ENCODE measurements around the gene ABCF2. TPM values are rescaled to one million over a fixed set of nuclear protein-coding genes. Genes with fewer than 3 reads are reported as not detected.

The ABCF2 gene
- total RNA-seq, 2 experiments from 2014 or later = 48.4 to 49.0 TPM

DNA sequence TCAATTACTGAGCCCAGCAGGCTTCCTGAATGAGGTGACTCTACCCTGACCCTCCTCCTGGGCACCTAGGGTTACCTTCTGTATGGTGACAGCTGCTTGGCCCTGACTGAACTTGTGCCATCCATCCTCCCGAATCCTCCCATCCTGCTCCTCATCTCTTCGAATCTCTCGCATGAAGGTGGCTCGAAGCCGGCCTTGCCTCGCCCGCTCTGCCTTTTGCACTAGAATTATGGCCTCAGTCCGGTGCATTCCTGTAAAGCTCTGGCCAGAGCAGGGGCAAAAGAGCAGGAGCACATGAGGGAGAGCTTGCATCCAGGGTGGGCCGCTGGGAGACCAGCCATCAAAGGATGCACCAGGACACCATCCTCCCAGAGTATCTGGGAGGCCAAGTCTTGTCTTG lies 24.2 kb downstream of the ABCF2 start:
- CTCF ChIA-PET = interaction anchor here (0.6 to 0.7 kb wide), 2 partner anchors 9 to 70 kb away, joined by 3 read pairs; no protein-coding TSS in a partner anchor
- POLR2A ChIA-PET = no interaction called here
- Mint-ChIP-seq H3K4me1 (peaks cover 14% of the 10 kb centered on the region), H3K27me3 (peaks cover 4% of the 10 kb centered on the region), H3K27ac (no peak overlapping the region), H3K36me3 (ENCODE audit: low read depth) (no peaks in the 10 kb centered on the region), H3K4me3 (no peak overlapping the region), H3K9me3 (ENCODE audit: low read depth) (no peaks in the 10 kb centered on the region)
- intact Hi-C loops (cut with DNase I, micrococcal nuclease) = no loop called here
- no peak for DNase-seq
- ATAC-seq = no peak

DNA sequence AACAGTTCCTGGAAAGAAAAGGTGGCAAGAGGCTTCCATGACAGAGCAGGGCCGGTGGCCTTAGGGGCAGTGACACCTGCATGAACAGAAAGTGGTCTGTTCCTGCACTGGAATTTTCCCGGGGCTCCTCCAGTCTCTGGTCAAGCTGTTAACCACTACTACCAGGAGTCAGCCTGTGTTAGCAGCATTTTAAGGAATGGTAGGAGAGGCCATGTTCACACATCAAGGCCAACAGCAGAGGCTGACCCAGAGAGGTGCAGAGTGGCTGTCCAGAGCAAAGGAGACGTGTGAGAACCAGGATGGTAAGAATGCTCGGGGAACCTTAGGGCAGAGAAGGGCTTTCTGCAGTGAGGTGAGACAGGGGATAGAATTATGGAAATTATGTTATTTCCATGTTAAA lies 25.3 kb downstream of the ABCF2 start:
- intact Hi-C loops (cut with DNase I, micrococcal nuclease) = no loop called here
- peaks cover 4% of the 10 kb centered on the region for H3K4me1 Mint-ChIP-seq
- no peaks in the 10 kb centered on the region for H3K36me3 Mint-ChIP-seq (ENCODE audit: low read depth)
- POLR2A ChIA-PET = no interaction called here
- H3K27ac Mint-ChIP-seq = no peak overlapping the region
- no peak overlapping the region for H3K4me3 Mint-ChIP-seq
- DNase-seq (no peak), ATAC-seq (no peak)
- H3K9me3 Mint-ChIP-seq (ENCODE audit: low read depth) = no peaks in the 10 kb centered on the region
- CTCF ChIA-PET = interaction anchor here (0.6 kb wide), 1 partner anchor 81 kb away, joined by 3 read pairs; no protein-coding TSS in a partner anchor
- H3K27me3 Mint-ChIP-seq = peaks cover 4% of the 10 kb centered on the region

DNA sequence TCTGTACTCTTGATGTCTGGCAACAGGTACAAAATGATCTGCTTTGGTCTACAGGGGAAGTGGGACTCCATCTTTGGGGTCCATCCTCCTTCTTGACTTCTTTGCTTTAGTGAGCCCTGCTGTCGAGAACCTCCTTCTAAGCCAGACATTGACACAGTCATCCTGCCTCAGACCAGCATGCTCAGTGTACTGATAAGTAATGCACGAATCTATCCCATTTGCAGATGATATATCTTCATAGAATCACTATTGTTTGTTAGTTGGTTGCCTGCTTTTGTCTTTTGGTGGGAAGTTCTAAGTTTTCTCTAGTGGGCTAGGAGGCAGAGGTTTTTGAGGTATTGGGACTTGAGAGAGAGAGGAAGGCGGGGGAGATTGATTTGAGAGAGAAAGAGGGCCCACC lies 25.7 kb downstream of the ABCF2 start:
- Mint-ChIP-seq H3K4me1 (no peaks in the 10 kb centered on the region), H3K9me3 (ENCODE audit: low read depth) (no peaks in the 10 kb centered on the region), H3K27me3 (peaks cover 4% of the 10 kb centered on the region), H3K27ac (no peak overlapping the region), H3K36me3 (ENCODE audit: low read depth) (no peaks in the 10 kb centered on the region), H3K4me3 (no peak overlapping the region)
- POLR2A ChIA-PET = no interaction called here
- DNase-seq = no peak
- intact Hi-C loops (cut with DNase I, micrococcal nuclease) = no loop called here
- CTCF ChIA-PET = interaction anchor here (0.6 kb wide), 1 partner anchor 81 kb away, joined by 3 read pairs; no protein-coding TSS in a partner anchor
- ATAC-seq = no peak

DNA sequence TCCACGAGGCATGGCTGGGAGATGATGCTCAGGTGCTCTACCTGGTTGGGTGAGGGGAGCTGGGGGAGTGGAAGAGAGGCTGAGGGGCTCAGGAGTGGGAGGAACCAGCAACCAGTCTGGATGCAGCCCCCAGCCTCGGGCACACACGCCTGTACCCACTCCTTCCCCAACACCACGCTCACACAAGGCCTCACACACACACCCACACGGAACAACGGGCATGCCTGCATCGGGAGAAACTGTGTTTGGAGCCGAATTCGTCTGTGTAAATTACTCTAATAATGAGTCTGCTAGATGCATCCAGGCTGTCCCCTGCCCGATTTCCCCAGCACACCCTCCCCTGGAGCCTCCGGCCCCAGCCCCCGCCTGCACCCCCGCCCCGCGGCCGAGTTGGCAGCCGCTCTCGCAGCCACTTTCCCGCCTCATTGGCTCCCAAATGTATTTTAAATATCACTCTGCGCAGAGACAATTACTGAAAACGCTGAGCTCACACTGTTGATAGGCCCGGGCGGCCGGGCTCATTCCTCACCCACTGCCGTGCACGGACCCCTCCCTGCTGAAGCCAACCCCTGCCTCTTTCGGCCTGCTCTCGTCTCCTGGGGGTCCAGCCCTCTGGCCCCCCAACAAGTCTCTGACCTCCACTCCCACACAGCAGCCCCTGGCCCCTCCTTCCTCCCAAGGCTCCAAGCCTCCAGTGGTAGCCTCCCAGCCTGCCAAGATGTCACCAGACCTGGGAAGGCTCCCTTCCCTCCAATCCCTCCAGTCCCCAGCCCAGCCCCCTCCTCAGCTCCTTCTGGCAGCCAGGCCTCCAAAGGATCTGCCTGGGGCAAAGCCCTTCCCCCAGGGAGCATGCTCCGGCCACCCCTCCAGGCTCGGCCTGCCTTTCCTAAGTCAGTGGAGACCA lies 27.8 kb downstream of the ABCF2 start:
- Mint-ChIP-seq H3K4me3 (no peak overlapping the region), H3K27ac (no peak overlapping the region), H3K36me3 (ENCODE audit: low read depth) (no peaks in the 10 kb centered on the region), H3K27me3 (peaks cover 7% of the 10 kb centered on the region), H3K9me3 (ENCODE audit: low read depth) (no peaks in the 10 kb centered on the region), H3K4me1 (peaks cover under 1% of the 10 kb centered on the region)
- ChIA-PET POLR2A (interaction anchor here (1.1 kb wide), 1 partner anchor 12 kb away, joined by 4 read pairs; no protein-coding TSS in a partner anchor), CTCF (no interaction called here)
- DNase-seq (no peak), ATAC-seq (no peak)
- intact Hi-C loops (cut with DNase I, micrococcal nuclease) = no loop called here

DNA sequence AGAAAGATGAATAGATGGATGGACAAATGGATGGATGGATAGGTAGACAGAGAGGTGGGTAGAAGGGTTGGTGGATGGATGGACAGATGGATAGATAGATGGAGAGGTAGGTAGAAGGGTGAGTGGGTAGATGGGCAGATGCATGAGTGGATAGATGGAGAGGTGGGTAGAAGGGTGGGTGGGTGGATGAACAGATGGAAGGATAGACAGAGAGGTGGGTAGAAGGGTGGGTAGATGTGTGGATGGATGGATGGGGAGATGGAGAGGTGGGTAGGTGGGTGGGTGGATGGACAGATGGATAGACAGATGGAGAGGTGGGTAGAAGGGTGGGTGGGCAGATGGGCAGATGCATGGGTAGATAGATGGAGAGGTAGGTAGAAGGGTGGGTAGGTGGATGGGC lies 29.1 kb downstream of the ABCF2 start:
- ChIA-PET CTCF (no interaction called here), POLR2A (no interaction called here)
- Mint-ChIP-seq H3K9me3 (ENCODE audit: low read depth) (no peaks in the 10 kb centered on the region), H3K4me1 (peaks cover 3% of the 10 kb centered on the region), H3K27ac (no peak overlapping the region), H3K27me3 (peaks cover 5% of the 10 kb centered on the region), H3K36me3 (ENCODE audit: low read depth) (no peaks in the 10 kb centered on the region), H3K4me3 (no peak overlapping the region)
- intact Hi-C loops (cut with DNase I, micrococcal nuclease) = no loop called here
- DNase-seq (no peak), ATAC-seq (no peak)

DNA sequence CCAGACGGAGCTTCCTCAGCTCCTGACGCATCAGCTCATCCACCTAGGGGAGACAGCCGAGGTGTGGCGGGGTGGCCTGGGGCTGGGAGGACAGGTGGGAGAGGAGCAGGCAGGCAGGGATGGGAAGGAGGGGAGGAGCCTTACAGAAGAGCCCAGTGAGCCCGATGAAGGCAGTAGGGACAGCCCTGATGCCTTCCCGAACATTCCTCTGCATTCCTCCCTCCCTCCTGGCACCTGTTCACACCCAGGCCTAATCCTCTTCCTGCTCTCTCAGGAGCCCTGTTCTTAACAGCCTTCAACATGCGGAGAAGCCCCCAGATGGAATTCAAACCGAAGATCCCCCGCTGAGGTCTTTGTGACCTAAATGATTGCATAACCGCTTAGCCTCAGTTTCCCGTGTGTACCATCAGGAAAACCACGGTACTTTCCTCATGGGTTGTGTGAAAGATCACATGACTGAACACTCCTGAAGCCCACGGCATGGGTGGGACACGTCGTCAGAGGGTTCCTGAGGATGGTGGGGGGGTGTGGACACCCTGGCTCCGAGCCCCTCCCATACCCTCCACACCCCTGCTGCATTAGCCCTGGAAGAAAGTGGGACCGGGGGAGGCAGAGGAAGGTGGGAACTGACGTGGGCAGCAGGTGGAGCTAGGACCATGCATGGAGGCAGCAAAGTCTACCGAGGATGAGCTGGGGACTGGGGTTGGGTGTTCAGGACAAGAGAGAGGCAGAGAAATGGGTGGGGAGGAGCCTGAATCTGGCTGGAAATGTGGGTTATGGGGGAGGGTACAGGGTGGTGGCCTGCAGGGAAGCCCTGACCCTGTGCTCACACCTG lies 31.2 kb downstream of the ABCF2 start:
- H3K27me3 Mint-ChIP-seq = peaks cover 5% of the 10 kb centered on the region
- no peaks in the 10 kb centered on the region for H3K36me3 Mint-ChIP-seq (ENCODE audit: low read depth)
- POLR2A ChIA-PET = interaction anchor here (0.6 kb wide), 1 partner anchor 96 kb away, joined by 4 read pairs; no protein-coding TSS in a partner anchor
- H3K9me3 Mint-ChIP-seq (ENCODE audit: low read depth) = no peaks in the 10 kb centered on the region
- H3K4me3 Mint-ChIP-seq = no peak overlapping the region
- H3K27ac Mint-ChIP-seq = no peak overlapping the region
- intact Hi-C loops (cut with DNase I, micrococcal nuclease) = no loop called here
- DNase-seq (no peak), ATAC-seq (no peak)
- CTCF ChIA-PET = interaction anchor here (0.5 kb wide), 1 partner anchor 1660 kb away, joined by 4 read pairs; no protein-coding TSS in a partner anchor
- H3K4me1 Mint-ChIP-seq = peaks cover 3% of the 10 kb centered on the region

DNA sequence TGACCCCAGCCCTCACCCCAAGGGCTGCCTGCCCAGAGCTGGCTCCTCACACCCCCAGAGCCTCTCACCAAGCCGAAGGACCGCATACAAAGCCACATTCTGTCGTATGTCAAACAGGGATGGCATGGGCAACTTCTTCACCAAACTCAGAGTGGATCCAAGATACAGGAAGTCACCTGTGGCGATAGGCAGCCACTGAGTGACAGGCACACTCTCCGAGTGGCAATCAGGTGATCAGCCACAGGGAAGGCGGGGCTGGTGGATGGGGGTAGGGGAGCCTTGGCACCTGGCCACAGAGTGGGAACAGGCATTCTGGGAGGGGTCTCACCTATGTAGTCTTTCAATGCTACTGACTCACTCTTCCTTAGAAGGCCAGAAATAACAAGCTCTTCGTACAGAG lies 32.8 kb downstream of the ABCF2 start:
- intact Hi-C loops (cut with DNase I, micrococcal nuclease) = no loop called here
- Mint-ChIP-seq H3K36me3 (ENCODE audit: low read depth) (no peaks in the 10 kb centered on the region), H3K4me3 (no peak overlapping the region), H3K9me3 (ENCODE audit: low read depth) (no peaks in the 10 kb centered on the region), H3K27me3 (peaks cover 5% of the 10 kb centered on the region), H3K27ac (no peak overlapping the region), H3K4me1 (peaks cover 3% of the 10 kb centered on the region)
- ATAC-seq (no peak), DNase-seq (no peak)
- POLR2A ChIA-PET = interaction anchor here (0.6 kb wide), 1 partner anchor 265 kb away, joined by 3 read pairs; no protein-coding TSS in a partner anchor
- CTCF ChIA-PET = interaction anchor here (0.6 kb wide), 1 partner anchor 304 kb away, joined by 5 read pairs; no protein-coding TSS in a partner anchor

DNA sequence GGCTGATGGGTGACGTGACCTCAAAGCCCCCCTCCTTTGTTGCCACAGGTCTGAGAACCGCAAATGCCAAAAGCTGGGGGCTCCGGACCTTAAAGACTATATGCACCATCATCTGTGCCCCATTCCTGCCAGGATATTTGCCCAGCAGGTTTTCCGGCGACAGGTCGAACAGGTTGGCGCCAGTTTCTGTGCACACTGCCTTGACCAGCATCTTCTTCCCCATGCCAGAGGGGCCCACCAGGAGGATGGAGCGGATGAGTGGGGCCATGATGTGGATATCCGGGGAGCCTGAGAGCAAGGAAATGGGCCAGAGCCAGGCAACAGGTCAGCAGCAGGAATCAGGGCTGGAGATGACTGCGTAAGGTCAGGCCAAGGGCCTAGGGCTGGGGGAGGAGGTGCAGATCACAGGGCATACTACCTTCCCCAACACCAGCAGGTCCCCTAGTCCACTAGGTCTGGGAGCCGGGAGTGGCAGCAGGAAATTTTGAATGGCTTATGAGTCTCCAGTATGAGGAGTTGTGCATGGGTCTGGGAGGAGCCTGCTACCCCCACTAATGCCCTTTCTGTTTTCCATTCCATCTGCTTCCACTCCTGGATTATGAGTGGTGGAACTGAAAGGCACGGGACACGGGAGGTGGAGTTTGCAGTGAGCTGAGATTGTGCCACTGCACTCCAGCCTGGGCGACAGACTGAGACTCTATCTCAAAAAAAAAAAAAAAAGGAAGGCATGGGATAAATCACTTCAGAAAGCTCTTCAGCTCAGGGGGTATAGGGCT lies 33.6 kb downstream of the ABCF2 start:
- no peaks in the 10 kb centered on the region for H3K9me3 Mint-ChIP-seq (ENCODE audit: low read depth)
- no peak overlapping the region for H3K27ac Mint-ChIP-seq
- ChIA-PET POLR2A (interaction anchor here (0.6 kb wide), 1 partner anchor 265 kb away, joined by 3 read pairs; no protein-coding TSS in a partner anchor), CTCF (interaction anchor here (0.6 kb wide), 1 partner anchor 303 kb away, joined by 5 read pairs; no protein-coding TSS in a partner anchor)
- no peaks in the 10 kb centered on the region for H3K36me3 Mint-ChIP-seq (ENCODE audit: low read depth)
- H3K4me1 Mint-ChIP-seq = peaks cover 3% of the 10 kb centered on the region
- H3K27me3 Mint-ChIP-seq = peaks cover 5% of the 10 kb centered on the region
- intact Hi-C loops (cut with DNase I, micrococcal nuclease) = no loop called here
- DNase-seq = no peak
- no peak for ATAC-seq
- H3K4me3 Mint-ChIP-seq = no peak overlapping the region

DNA sequence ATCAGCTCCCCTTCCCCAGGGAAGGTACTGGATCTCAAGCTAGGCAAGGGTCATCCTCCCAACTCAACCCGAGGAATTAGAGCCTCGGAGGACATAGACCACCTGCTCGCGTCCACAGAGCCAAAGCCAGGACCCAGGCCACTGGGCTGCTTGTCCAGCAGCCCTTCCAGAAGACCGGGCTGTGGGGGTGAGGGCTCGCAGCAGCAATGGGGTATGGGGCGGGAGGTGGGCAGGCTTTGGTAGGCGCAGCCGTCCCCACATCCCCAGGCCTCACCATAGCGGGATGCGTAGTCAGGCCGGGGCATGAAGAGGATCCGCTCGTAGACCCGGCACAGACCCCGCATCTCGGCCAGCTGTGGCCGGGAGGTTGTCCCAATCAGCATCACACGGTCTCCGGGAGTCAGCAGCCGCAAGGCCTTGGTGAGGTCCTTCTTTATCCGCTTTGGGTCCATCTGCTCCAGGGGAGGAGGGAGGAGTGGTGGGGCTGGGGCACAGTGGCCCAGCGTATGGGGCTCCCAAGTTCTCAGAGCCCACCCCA lies 34.9 kb downstream of the ABCF2 start:
- CTCF ChIA-PET = interaction anchor here (0.9 kb wide), 1 partner anchor 31 kb away, joined by 3 read pairs; no protein-coding TSS in a partner anchor
- Mint-ChIP-seq H3K27ac (no peak overlapping the region), H3K27me3 (peaks cover 5% of the 10 kb centered on the region), H3K9me3 (ENCODE audit: low read depth) (no peaks in the 10 kb centered on the region), H3K4me3 (no peak overlapping the region), H3K4me1 (peaks cover 3% of the 10 kb centered on the region), H3K36me3 (ENCODE audit: low read depth) (no peaks in the 10 kb centered on the region)
- ATAC-seq (no peak), DNase-seq (no peak)
- POLR2A ChIA-PET = no interaction called here
- intact Hi-C loops (cut with DNase I, micrococcal nuclease) = no loop called here

DNA sequence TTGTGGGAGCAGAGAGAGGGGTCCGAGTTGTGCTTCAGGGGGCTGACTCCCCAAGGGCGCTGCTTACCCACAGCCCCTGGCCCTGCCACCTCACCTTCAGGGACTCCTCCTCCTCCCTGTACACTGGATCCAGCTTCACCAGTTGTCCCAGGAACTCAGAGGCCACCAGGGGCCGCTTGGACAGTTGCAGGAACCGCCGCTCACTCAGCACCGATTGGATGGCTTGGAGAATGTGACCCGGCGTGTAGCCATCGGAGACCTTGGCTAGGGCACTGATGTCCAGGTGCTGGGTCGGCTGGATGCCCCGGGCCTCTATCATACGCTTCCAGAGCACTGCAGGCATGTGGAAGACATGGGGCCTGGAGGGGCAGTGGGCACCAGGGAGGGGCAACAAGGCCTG lies 35.5 kb downstream of the ABCF2 start:
- H3K4me1 Mint-ChIP-seq = peaks cover 3% of the 10 kb centered on the region

More for the DNA sequence above, 35.5 kb downstream of the ABCF2 start:
- intact Hi-C loops (cut with DNase I, micrococcal nuclease) = no loop called here
- Mint-ChIP-seq H3K4me3 (no peak overlapping the region), H3K36me3 (ENCODE audit: low read depth) (no peaks in the 10 kb centered on the region), H3K27ac (no peak overlapping the region), H3K27me3 (peaks cover 5% of the 10 kb centered on the region), H3K9me3 (ENCODE audit: low read depth) (no peaks in the 10 kb centered on the region)
- POLR2A ChIA-PET = no interaction called here
- ATAC-seq (no peak), DNase-seq (no peak)
- CTCF ChIA-PET = interaction anchor here (0.7 to 0.9 kb wide), 2 partner anchors 32 to 292 kb away, joined by 3 read pairs; no protein-coding TSS in a partner anchor

All from activated CD4-positive, alpha-beta T cell treated with anti-CD3 and anti-CD28 coated beads for 36 hours (primary cell).